ENCODE results near the gene ZNF530.

ZNF530 gene

DNA sequence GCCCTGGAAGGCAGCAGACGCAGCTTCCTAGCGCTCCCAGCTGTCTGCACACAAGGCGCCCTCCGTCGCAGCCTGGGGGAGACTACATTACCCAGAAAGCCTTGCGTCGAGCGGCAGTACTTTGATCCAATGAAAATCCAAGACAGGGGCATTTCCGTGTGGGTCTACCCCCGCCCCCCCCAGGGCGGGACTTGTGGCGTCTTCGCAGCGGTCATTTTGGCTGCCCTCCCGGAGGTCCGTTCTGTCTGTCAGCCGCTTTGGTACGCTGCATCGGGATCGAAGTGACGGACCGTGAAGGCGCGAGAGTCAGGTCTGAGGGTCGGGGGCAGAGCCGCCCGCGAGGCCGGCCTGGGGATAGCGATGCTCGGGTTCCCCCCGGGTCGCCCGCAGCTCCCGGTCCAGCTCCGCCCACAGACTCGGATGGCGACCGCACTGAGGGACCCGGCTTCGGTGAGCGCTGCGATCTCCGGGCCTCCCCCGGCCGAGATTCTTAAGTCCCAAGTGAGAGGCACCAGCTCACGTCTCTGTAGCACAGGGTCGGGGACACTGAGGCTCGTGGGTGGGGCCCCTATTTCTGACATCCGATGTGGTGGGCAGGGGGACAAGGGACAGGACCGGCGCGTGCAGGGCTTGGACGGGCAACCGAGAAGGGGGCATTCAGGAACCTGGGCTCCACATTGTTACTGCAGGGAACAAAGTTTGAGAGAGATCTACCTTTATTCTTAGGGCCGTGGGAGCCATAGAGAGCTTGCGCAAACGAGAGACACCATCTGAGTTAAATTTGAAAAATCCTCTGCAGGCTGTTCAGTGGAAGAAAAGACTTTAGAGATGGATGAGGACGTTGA lies 33.5 kb downstream of the ZNF530 start, which contains the start of gene ZNF211:
Gene ZNF211 (plus strand): TSS at position 182 of the 845 bp plus-strand sequence. CDS start 179 bp downstream, at position 361.
- Histone ChIP-seq H2AFZ (ENCODE audit: low read depth, low read length) (peak within 1 kb of the TSS; percentile 87), H2BK12ac (ENCODE audit: low read length in 2 of 2) (no peak within 1 kb of the TSS), H2BK15ac (ENCODE audit: low read depth, poor library complexity, severe bottlenecking) (peak within 1 kb of the TSS; percentile 57), H2AK5ac (ENCODE audit: low read length, severe bottlenecking) (no peak within 1 kb of the TSS), H4K8ac (ENCODE audit: low read length) (peak within 1 kb of the TSS; percentile 87), H3K23ac (ENCODE audit: low read length in 2 of 2) (no peak within 1 kb of the TSS), H3K27me3 (ENCODE audit: control insufficient read depth in 1 of 2, insufficient read depth in 1 of 2, low read length in 2 of 2) (no peaks in the 10 kb centered on the region), H3K18ac (ENCODE audit: low read depth in 1 of 2, low read length in 2 of 2) (peak within 1 kb of the TSS; percentile 77 to 88), H3K14ac (ENCODE audit: low read length in 2 of 2) (peak within 1 kb of the TSS in 1 of 2 experiments; percentile 73), H3K4me3 (ENCODE audit: insufficient read depth in 1 of 2, low read depth in 1 of 2, low read length in 2 of 2) (peak within 1 kb of the TSS; percentile 87 to 96), H3K4me1 (ENCODE audit: control insufficient read depth, insufficient read depth, low read depth, low read length) (peaks cover 2% of the 10 kb centered on the region), H4K91ac (ENCODE audit: low read length) (peak within 1 kb of the TSS; percentile 59), H3K9me3 (ENCODE audit: control insufficient read depth, low read length) (peaks cover 41% of the 10 kb centered on the region), H3K4me2 (ENCODE audit: low read length, poor library complexity, severe bottlenecking) (peak within 1 kb of the TSS; percentile 72), H3K79me1 (replicated peaks; ENCODE audit: low read length, poor library complexity, severe bottlenecking) (peaks cover 20% of the 10 kb centered on the region), H3K9ac (ENCODE audit: low read length) (peak within 1 kb of the TSS; percentile 91), H2BK5ac (ENCODE audit: low read depth, low read length, poor library complexity, severe bottlenecking) (no peak within 1 kb of the TSS), H2BK120ac (ENCODE audit: low read depth, low read length) (peak within 1 kb of the TSS; percentile 6), H3K27ac (ENCODE audit: low read length, poor library complexity, severe bottlenecking) (no peak within 1 kb of the TSS), H3K36me3 (ENCODE audit: control insufficient read depth in 1 of 2, insufficient read depth in 2 of 2, low read depth in 1 of 2, low read length in 2 of 2) (peaks cover 9 to 45% of the 10 kb centered on the region in 2 experiments), H3K4ac (ENCODE audit: low read depth in 1 of 2, low read length in 2 of 2) (peak within 1 kb of the TSS; percentile 44 to 62)
- peak; percentile 95 for DNase-seq
- WGBS, result 2% methylated on average over 59 of the region's 59 CpGs

DNA sequence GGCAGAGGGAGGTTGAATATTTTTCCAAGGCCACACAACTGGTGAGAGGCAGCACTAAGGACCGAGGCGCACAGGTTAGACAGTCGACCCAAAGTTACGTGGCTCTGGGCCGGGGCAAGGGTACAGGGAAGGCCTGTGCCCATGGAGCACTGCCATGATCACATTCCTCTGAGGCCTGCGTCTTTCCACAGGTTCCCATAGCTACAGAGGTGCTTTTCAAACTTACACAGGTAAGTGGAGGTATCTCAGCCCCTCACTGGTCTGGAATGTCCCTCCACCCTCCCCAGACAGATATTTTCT lies 34.1 kb downstream of the ZNF530 start:
- Histone ChIP-seq H4K91ac (ENCODE audit: low read length) (no peak overlapping the region), H2AK5ac (ENCODE audit: low read length, severe bottlenecking) (no peak overlapping the region), H2BK15ac (ENCODE audit: low read depth, poor library complexity, severe bottlenecking) (no peak overlapping the region), H2AFZ (ENCODE audit: low read depth, low read length) (peak overlapping the region; percentile 87), H3K18ac (ENCODE audit: low read depth in 1 of 2, low read length in 2 of 2) (peak overlapping the region in 1 of 2 experiments; percentile 61), H3K4me1 (ENCODE audit: control insufficient read depth, insufficient read depth, low read depth, low read length) (peaks cover 2% of the 10 kb centered on the region), H2BK120ac (ENCODE audit: low read depth, low read length) (no peak overlapping the region), H3K4me2 (ENCODE audit: low read length, poor library complexity, severe bottlenecking) (peak overlapping the region; percentile 72), H2BK12ac (ENCODE audit: low read length in 2 of 2) (no peak overlapping the region), H4K8ac (ENCODE audit: low read length) (peak overlapping the region; percentile 87), H3K79me1 (replicated peaks; ENCODE audit: low read length, poor library complexity, severe bottlenecking) (peaks cover 20% of the 10 kb centered on the region), H3K27me3 (ENCODE audit: control insufficient read depth in 1 of 2, insufficient read depth in 1 of 2, low read length in 2 of 2) (no peaks in the 10 kb centered on the region), H3K4ac (ENCODE audit: low read depth in 1 of 2, low read length in 2 of 2) (peak overlapping the region in 1 of 2 experiments; percentile 62), H3K9me3 (ENCODE audit: control insufficient read depth, low read length) (peaks cover 41% of the 10 kb centered on the region), H3K9ac (ENCODE audit: low read length) (peak overlapping the region; percentile 91), H3K36me3 (ENCODE audit: control insufficient read depth in 1 of 2, insufficient read depth in 2 of 2, low read depth in 1 of 2, low read length in 2 of 2) (peaks cover 9 to 51% of the 10 kb centered on the region in 2 experiments), H3K27ac (ENCODE audit: low read length, poor library complexity, severe bottlenecking) (no peak overlapping the region), H3K23ac (ENCODE audit: low read length in 2 of 2) (no peak overlapping the region), H2BK5ac (ENCODE audit: low read depth, low read length, poor library complexity, severe bottlenecking) (no peak overlapping the region), H3K4me3 (ENCODE audit: insufficient read depth in 1 of 2, low read depth in 1 of 2, low read length in 2 of 2) (peak overlapping the region; percentile 87 to 96), H3K14ac (ENCODE audit: low read length in 2 of 2) (no peak overlapping the region)
- WGBS, result 58% methylated on average over 6 of the region's 6 CpGs
- no peak for DNase-seq

DNA sequence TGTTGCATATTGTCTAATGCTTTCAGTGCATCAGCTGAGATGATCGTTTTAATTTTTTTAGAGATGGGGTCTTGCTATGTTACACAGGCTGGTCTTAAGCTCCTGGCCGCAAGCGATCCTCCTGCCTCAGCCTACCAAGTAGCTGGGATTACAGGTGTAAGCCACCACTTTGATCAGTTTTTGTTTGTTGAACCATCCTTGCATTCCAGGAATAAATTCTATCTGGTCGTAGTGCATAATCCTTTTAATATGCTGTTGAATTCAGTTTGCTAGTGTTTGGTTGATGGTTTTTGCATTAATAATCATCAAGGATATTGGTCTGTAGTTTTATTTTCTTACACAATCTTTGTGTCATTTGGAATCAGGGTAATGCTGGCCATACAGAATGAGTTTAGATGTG lies 37.7 kb downstream of the ZNF530 start:
- H3K23ac ChIP-seq (ENCODE audit: low read length in 2 of 2), result no peak overlapping the region
- H3K36me3 ChIP-seq (ENCODE audit: control insufficient read depth in 1 of 2, insufficient read depth in 2 of 2, low read depth in 1 of 2, low read length in 2 of 2), result peaks cover 38 to 79% of the 10 kb centered on the region in 2 experiments
- WGBS, result 95% methylated on average over 4 of the region's 4 CpGs
- H2AFZ ChIP-seq (ENCODE audit: low read depth, low read length), result no peak overlapping the region
- no peak for DNase-seq
- no peak overlapping the region for H3K4me3 ChIP-seq (ENCODE audit: insufficient read depth in 1 of 2, low read depth in 1 of 2, low read length in 2 of 2)
- peaks cover 2% of the 10 kb centered on the region for H3K4me1 ChIP-seq (ENCODE audit: control insufficient read depth, insufficient read depth, low read depth, low read length)
- no peak overlapping the region for H2BK5ac ChIP-seq (ENCODE audit: low read depth, low read length, poor library complexity, severe bottlenecking)
- H3K9me3 ChIP-seq (ENCODE audit: control insufficient read depth, low read length), result peaks cover 71% of the 10 kb centered on the region
- H2BK15ac ChIP-seq (ENCODE audit: low read depth, poor library complexity, severe bottlenecking), result no peak overlapping the region
- H3K14ac ChIP-seq (ENCODE audit: low read length in 2 of 2), result no peak overlapping the region
- no peak overlapping the region for H4K8ac ChIP-seq (ENCODE audit: low read length)
- H4K91ac ChIP-seq (ENCODE audit: low read length), result no peak overlapping the region
- no peak overlapping the region for H3K4ac ChIP-seq (ENCODE audit: low read depth in 1 of 2, low read length in 2 of 2)
- no peak overlapping the region for H2BK12ac ChIP-seq (ENCODE audit: low read length in 2 of 2)
- H2BK120ac ChIP-seq (ENCODE audit: low read depth, low read length), result no peak overlapping the region
- no peak overlapping the region for H3K9ac ChIP-seq (ENCODE audit: low read length)
- no peaks in the 10 kb centered on the region for H3K27me3 ChIP-seq (ENCODE audit: control insufficient read depth in 1 of 2, insufficient read depth in 1 of 2, low read length in 2 of 2)
- peaks cover 27% of the 10 kb centered on the region for H3K79me1 ChIP-seq (replicated peaks; ENCODE audit: low read length, poor library complexity, severe bottlenecking)
- H2AK5ac ChIP-seq (ENCODE audit: low read length, severe bottlenecking), result no peak overlapping the region
- H3K18ac ChIP-seq (ENCODE audit: low read depth in 1 of 2, low read length in 2 of 2), result no peak overlapping the region
- no peak overlapping the region for H3K4me2 ChIP-seq (ENCODE audit: low read length, poor library complexity, severe bottlenecking)
- H3K27ac ChIP-seq (ENCODE audit: low read length, poor library complexity, severe bottlenecking), result no peak overlapping the region

DNA sequence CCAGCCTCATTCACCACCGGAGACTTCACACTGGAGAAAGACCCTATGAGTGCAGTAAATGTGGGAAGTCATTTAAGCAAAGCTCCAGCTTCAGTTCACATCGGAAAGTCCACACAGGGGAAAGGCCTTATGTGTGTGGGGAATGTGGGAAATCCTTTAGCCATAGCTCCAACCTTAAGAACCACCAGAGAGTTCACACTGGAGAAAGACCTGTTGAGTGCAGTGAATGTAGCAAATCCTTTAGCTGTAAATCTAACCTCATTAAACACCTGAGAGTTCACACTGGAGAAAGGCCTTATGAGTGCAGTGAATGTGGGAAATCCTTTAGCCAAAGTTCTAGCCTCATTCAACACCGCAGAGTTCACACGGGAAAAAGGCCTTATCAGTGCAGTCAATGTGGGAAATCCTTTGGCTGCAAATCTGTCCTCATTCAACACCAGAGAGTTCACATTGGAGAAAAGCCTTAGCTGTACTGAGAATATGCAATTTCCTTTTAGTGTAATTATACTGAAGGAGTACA lies 42.1 kb downstream of the ZNF530 start:
- Histone ChIP-seq H3K4me2 (ENCODE audit: low read length, poor library complexity, severe bottlenecking) (no peak overlapping the region), H3K14ac (ENCODE audit: low read length in 2 of 2) (no peak overlapping the region), H3K23ac (ENCODE audit: low read length in 2 of 2) (no peak overlapping the region), H3K27ac (ENCODE audit: low read length, poor library complexity, severe bottlenecking) (no peak overlapping the region), H3K36me3 (ENCODE audit: control insufficient read depth in 1 of 2, insufficient read depth in 2 of 2, low read depth in 1 of 2, low read length in 2 of 2) (peaks cover 36 to 65% of the 10 kb centered on the region in 2 experiments), H4K91ac (ENCODE audit: low read length) (no peak overlapping the region), H3K9me3 (ENCODE audit: control insufficient read depth, low read length) (peaks cover 69% of the 10 kb centered on the region), H2BK15ac (ENCODE audit: low read depth, poor library complexity, severe bottlenecking) (no peak overlapping the region), H4K8ac (ENCODE audit: low read length) (no peak overlapping the region), H3K9ac (ENCODE audit: low read length) (no peak overlapping the region), H3K79me1 (replicated peaks; ENCODE audit: low read length, poor library complexity, severe bottlenecking) (peaks cover 13% of the 10 kb centered on the region), H2BK5ac (ENCODE audit: low read depth, low read length, poor library complexity, severe bottlenecking) (no peak overlapping the region), H2AFZ (ENCODE audit: low read depth, low read length) (no peak overlapping the region), H3K4me1 (ENCODE audit: control insufficient read depth, insufficient read depth, low read depth, low read length) (no peaks in the 10 kb centered on the region), H2AK5ac (ENCODE audit: low read length, severe bottlenecking) (no peak overlapping the region), H2BK120ac (ENCODE audit: low read depth, low read length) (no peak overlapping the region), H3K4ac (ENCODE audit: low read depth in 1 of 2, low read length in 2 of 2) (no peak overlapping the region), H3K18ac (ENCODE audit: low read depth in 1 of 2, low read length in 2 of 2) (no peak overlapping the region), H3K27me3 (ENCODE audit: control insufficient read depth in 1 of 2, insufficient read depth in 1 of 2, low read length in 2 of 2) (no peaks in the 10 kb centered on the region), H2BK12ac (ENCODE audit: low read length in 2 of 2) (no peak overlapping the region), H3K4me3 (ENCODE audit: insufficient read depth in 1 of 2, low read depth in 1 of 2, low read length in 2 of 2) (peak overlapping the region in 1 of 2 experiments; percentile 59)
- DNase-seq, result no peak
- WGBS, result 98% methylated on average over 3 of the region's 4 CpGs

Measured in mesenchymal stem cell (in vitro differentiated cells and primary cell).